SK-N-SH treated with all-trans-retinoic acid at 6 μM for 48 hours (cell line): ENCODE data around the gene DENND1A.

ENCODE experiments used
- ARNTL ChIP-seq: fragments of 450-650 bp; formaldehyde crosslinking; IDR thresholded peaks from 2 replicates; pipeline ENCODE4 v1.5.0; 2020; ENCODE audit warnings: low read depth, mild to moderate bottlenecking, moderate library complexity, borderline replicate concordance
- CREB5 ChIP-seq: fragments of 250-450 bp; sonication (Bioruptor Pico); IDR thresholded peaks from 2 replicates; pipeline ENCODE4 v1.5.1; 2020; ENCODE audit warnings: low read depth, mild to moderate bottlenecking, moderate library complexity
- ESRRG ChIP-seq: fragments of 250-450 bp; sonication (Bioruptor Pico); IDR thresholded peaks from 2 replicates; pipeline ENCODE4 v1.6.1; 2021; ENCODE audit warnings: mild to moderate bottlenecking
- GLIS3 ChIP-seq: fragments of 250-450 bp; sonication (Bioruptor Pico); IDR thresholded peaks from 2 replicates; pipeline ENCODE4 v1.5.0; 2020; ENCODE audit warnings: mild to moderate bottlenecking, moderate library complexity
- ISL1 ChIP-seq: fragments of 250-450 bp; sonication (Bioruptor Pico); IDR thresholded peaks from 2 replicates; pipeline ENCODE4 v2.1.2; 2022; ENCODE audit warnings: mild to moderate bottlenecking, moderate library complexity
- PATZ1 ChIP-seq: fragments of 250-450 bp; sonication (Bioruptor Pico); IDR thresholded peaks from 2 replicates; pipeline ENCODE4 v1.8.0; 2020; ENCODE audit warnings: mild to moderate bottlenecking, moderate library complexity, borderline replicate concordance
- POU6F1 ChIP-seq: fragments of 250-450 bp; sonication (Bioruptor Pico); IDR thresholded peaks from 2 replicates; pipeline ENCODE4 v1.8.0; 2021; ENCODE audit warnings: low read depth, mild to moderate bottlenecking, moderate library complexity, borderline replicate concordance
- SNAI2 ChIP-seq: fragments of 250-450 bp; sonication (Bioruptor Pico); IDR thresholded peaks from 2 replicates; pipeline ENCODE4 v1.5.0; 2020; ENCODE audit warnings: mild to moderate bottlenecking, moderate library complexity
- ZC3H10 ChIP-seq: fragments of 250-450 bp; sonication (Bioruptor Pico); IDR thresholded peaks from 2 replicates; pipeline ENCODE4 v1.5.1; 2021; ENCODE audit warnings: mild to moderate bottlenecking, moderate library complexity

- TF ChIP-seq SNAI2 (CRISPR knock-in tag) (no peak), CREB5 (CRISPR knock-in tag) (no peak), PATZ1 (no peak), POU6F1 (no peak), ZC3H10 (CRISPR knock-in tag) (no peak), ISL1 (CRISPR knock-in tag) (no peak), ESRRG (CRISPR knock-in tag) (no peak), ARNTL (no peak), GLIS3 (CRISPR knock-in tag) (no peak)
Measured at GRCh38 chr9:123484130-123484529, 445.8 kb downstream of the DENND1A start.
